ENCODE results near the gene SMAD9.

DNA sequence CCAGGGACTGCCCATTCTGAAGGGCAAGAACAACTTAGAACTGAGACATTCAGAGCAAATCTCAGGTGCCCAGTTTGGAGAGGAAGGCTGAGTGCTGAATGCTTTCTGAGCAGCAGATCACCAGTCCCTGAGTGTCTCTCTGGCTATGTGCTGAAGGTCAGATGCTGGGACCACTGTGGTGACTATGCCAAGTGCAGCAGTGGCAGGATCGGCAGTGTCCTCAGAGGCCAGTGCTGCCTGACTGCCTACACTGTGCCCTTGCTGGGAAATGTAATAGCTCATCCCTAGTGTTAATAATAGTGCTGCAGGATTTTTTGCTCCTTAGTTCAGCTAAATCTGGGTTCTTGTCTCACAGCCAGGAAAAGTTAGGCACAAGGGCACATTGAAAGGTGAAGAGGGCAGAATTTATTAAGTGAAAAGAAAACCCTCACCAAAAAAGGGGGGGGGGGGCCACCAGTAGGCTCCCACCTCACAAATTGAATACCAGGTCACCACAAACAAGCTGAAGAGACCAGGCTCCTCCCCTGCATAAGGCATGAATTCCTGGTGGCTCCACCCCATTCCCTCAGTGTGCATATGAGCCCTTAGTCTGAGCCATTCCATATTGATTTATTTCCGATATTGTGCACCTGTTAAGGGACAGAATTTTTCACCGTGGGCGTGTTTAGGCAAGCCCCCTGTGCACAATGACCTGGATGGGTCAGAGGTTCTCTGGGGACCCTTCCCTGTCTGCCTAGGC, 82.5 kb downstream of the SMAD9 start:
- TF ChIP-seq, protein P1, sequence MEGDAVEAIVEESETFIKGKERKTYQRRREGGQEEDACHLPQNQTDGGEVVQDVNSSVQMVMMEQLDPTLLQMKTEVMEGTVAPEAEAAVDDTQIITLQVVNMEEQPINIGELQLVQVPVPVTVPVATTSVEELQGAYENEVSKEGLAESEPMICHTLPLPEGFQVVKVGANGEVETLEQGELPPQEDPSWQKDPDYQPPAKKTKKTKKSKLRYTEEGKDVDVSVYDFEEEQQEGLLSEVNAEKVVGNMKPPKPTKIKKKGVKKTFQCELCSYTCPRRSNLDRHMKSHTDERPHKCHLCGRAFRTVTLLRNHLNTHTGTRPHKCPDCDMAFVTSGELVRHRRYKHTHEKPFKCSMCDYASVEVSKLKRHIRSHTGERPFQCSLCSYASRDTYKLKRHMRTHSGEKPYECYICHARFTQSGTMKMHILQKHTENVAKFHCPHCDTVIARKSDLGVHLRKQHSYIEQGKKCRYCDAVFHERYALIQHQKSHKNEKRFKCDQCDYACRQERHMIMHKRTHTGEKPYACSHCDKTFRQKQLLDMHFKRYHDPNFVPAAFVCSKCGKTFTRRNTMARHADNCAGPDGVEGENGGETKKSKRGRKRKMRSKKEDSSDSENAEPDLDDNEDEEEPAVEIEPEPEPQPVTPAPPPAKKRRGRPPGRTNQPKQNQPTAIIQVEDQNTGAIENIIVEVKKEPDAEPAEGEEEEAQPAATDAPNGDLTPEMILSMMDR (IDR thresholded peaks at IDR 0.05), result no peak
- no peak for TF ChIP-seq POLR2A (IDR thresholded peaks at IDR 0.05)

Measured in right lobe of liver (tissue), 4 donors.